Hepatocyte (in vitro differentiated cells): ENCODE results near the gene SCFD2. TPM values are rescaled to one million over a fixed set of nuclear protein-coding genes. Genes with fewer than 3 reads are reported as not detected.

Experiments
- DNase-seq: peaks from one replicate; pipeline ENCODE4 v3.0.0-alpha.2; 2016; ENCODE audit warnings: low spot score
- H2AFZ ChIP-seq: fragments of 200-600 bp; sonication (generic); 2 replicates; pipeline ENCODE4 v1.6.0; 2016; ENCODE audit warnings: antibody characterized with exemption, mild to moderate bottlenecking
- H3K27ac ChIP-seq: fragments of 200-600 bp; sonication (generic); 2 replicates; pipeline ENCODE4 v1.5.1; 2016; ENCODE audit warnings: mild to moderate bottlenecking
- H3K27me3 ChIP-seq: fragments of 200-600 bp; sonication (generic); 2 replicates; pipeline ENCODE4 v1.6.1; 2016
- H3K36me3 ChIP-seq: fragments of 200-600 bp; sonication (generic); replicated peaks from 2 replicates; pipeline ENCODE4 v1.5.1; 2016; ENCODE audit warnings: low read depth; ENCODE audit not compliant: insufficient read depth
- H3K4me1 ChIP-seq: fragments of 200-600 bp; sonication (generic); 2 replicates; pipeline ENCODE4 v1.5.1; 2016; ENCODE audit warnings: mild to moderate bottlenecking, moderate library complexity; ENCODE audit not compliant: insufficient read depth
- H3K4me2 ChIP-seq: fragments of 200-600 bp; sonication (generic); 2 replicates; pipeline ENCODE4 v1.6.0; 2016
- H3K4me3 ChIP-seq: fragments of 200-600 bp; sonication (generic); 2 replicates; pipeline ENCODE4 v1.5.1; 2016; ENCODE audit warnings: mild to moderate bottlenecking
- H3K79me2 ChIP-seq: fragments of 200-600 bp; sonication (generic); 2 replicates; pipeline ENCODE4 v1.6.0; 2017; ENCODE audit warnings: mild to moderate bottlenecking
- H3K9me2 ChIP-seq: fragments of 200-600 bp; sonication (generic); replicated peaks from 2 replicates; pipeline ENCODE4 v1.6.0; 2017; ENCODE audit warnings: mild to moderate bottlenecking; ENCODE audit not compliant: insufficient read depth
- H3K9me3 ChIP-seq: fragments of 200-600 bp; sonication (generic); 2 replicates; pipeline ENCODE4 v1.5.1; 2016; ENCODE audit warnings: low read depth, mild to moderate bottlenecking
- H4K20me1 ChIP-seq: fragments of 200-600 bp; sonication (generic); 2 replicates; pipeline ENCODE4 v1.6.0; 2016; ENCODE audit warnings: mild to moderate bottlenecking; ENCODE audit not compliant: insufficient read depth, poor library complexity, severe bottlenecking
- CTCF ChIP-seq: fragments of 200-600 bp; sonication (generic); IDR thresholded peaks from 2 replicates; pipeline ENCODE4 v1.5.1; 2016; ENCODE audit warnings: antibody characterized with exemption, mild to moderate bottlenecking; ENCODE audit not compliant: poor library complexity
- EZH2 ChIP-seq: fragments of 200-600 bp; sonication (generic); IDR thresholded peaks from 2 replicates; pipeline ENCODE4 v1.6.1; 2016; ENCODE audit warnings: antibody characterized with exemption, mild to moderate bottlenecking, borderline replicate concordance
- EZH2phosphoT487 ChIP-seq: fragments of 200-600 bp; sonication (generic); IDR thresholded peaks from one replicate; pipeline ENCODE4 v1.6.1; 2018; ENCODE audit warnings: antibody characterized with exemption, mild to moderate bottlenecking, low read depth, moderate library complexity; ENCODE audit not compliant: unreplicated experiment, severe bottlenecking
- WGBS: methylation state at CpG from one replicate; pipeline ENCODE4 v1.1.6; 2016; ENCODE audit warnings: low lambda C conversion rate; ENCODE audit errors: missing lambda C conversion rate; 5-methylcytosine and 5-hydroxymethylcytosine counted together
- polyA plus RNA-seq: library from polyadenylated mRNA; unstranded; fragments of >200 nt; fragmentation: Nextera tagmentation; extraction: Ambion mirVana; gene quantifications from 2 replicates; pipeline ENCODE4 v1.2.1, GENCODE V29; 2016
- total RNA-seq: library from RNA; depleted of rRNA; stranded (reverse); fragments of >200 nt; gene quantifications from 2 replicates; pipeline ENCODE4 v1.2.3, GENCODE V29; 2014

The SCFD2 gene
- total and polyA plus RNA-seq, 2 experiments from 2014 or later: 8.4 to 15.7 TPM

DNA sequence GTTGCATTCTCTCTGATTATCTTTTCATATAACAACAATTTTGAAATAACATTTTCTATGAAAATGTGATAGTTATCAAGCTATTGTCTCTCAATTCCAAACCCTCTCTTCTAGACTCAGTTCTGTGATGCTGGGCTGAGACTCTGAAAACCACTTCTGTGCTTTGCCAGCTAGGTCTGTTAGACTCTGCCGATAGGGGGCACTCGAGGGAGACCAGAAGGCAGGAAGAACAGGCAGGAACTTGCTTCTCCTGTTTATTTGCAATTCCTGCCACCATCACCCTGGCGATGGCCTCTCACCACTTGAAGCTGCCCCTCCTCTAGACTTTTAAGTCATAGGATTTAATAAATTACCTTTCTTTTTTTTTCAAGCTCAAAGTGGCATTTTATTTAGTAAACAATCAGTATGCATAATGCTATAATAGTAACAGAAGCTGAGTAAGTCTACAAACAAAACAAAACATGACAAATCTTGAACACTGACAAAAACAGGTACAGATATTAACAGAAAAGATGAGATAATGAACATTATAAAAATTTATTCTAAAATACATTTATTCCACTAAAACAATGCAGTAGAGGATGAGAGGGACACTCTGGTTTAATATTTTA, 454.1 kb downstream of the SCFD2 start:
- no peak overlapping the region for H3K4me3 ChIP-seq
- 18% methylated on average over 3 of the region's 3 CpGs for WGBS
- H3K27me3 ChIP-seq: no peaks in the 10 kb centered on the region
- H2AFZ ChIP-seq: no peak overlapping the region
- peak; percentile 82 for DNase-seq
- H3K79me2 ChIP-seq: no peaks in the 10 kb centered on the region
- H3K4me1 ChIP-seq: peaks cover 49% of the 10 kb centered on the region
- TF ChIP-seq EZH2: no peak
- TF ChIP-seq CTCF: peak; percentile 59
- TF ChIP-seq EZH2phosphoT487: no peak
- H3K4me2 ChIP-seq: no peak overlapping the region
- no peaks in the 10 kb centered on the region for H3K36me3 ChIP-seq
- H3K9me2 ChIP-seq: no peaks in the 10 kb centered on the region
- H4K20me1 ChIP-seq: no peaks in the 10 kb centered on the region
- no peaks in the 10 kb centered on the region for H3K9me3 ChIP-seq
- no peak overlapping the region for H3K27ac ChIP-seq

- H3K27ac ChIP-seq: no peak overlapping the region
- no peaks in the 10 kb centered on the region for H3K9me3 ChIP-seq
- no peak overlapping the region for H3K4me3 ChIP-seq
- H3K4me2 ChIP-seq: no peak overlapping the region
- H3K36me3 ChIP-seq: no peaks in the 10 kb centered on the region
- H3K9me2 ChIP-seq: no peaks in the 10 kb centered on the region
- peaks cover 39% of the 10 kb centered on the region for H3K4me1 ChIP-seq
- no peaks in the 10 kb centered on the region for H3K27me3 ChIP-seq
- no peak for DNase-seq
- no peaks in the 10 kb centered on the region for H4K20me1 ChIP-seq
- TF ChIP-seq EZH2phosphoT487: no peak
- no peak for TF ChIP-seq CTCF
- no peak for TF ChIP-seq EZH2
- no peak overlapping the region for H2AFZ ChIP-seq
- H3K79me2 ChIP-seq: no peaks in the 10 kb centered on the region
Observed at GRCh38 chr4:52910115-52910514, 455.7 kb downstream of the SCFD2 start.

- Histone ChIP-seq H3K27ac (no peak overlapping the region), H4K20me1 (no peaks in the 10 kb centered on the region), H3K36me3 (no peaks in the 10 kb centered on the region), H3K27me3 (no peaks in the 10 kb centered on the region), H3K79me2 (no peaks in the 10 kb centered on the region), H3K9me2 (no peaks in the 10 kb centered on the region), H2AFZ (no peak overlapping the region), H3K4me1 (peaks cover 13% of the 10 kb centered on the region), H3K9me3 (no peaks in the 10 kb centered on the region), H3K4me3 (no peak overlapping the region), H3K4me2 (no peak overlapping the region)
- DNase-seq: no peak
- WGBS: 81% methylated on average over 2 of the region's 2 CpGs
- TF ChIP-seq EZH2: no peak
Observed at GRCh38 chr4:52907510-52907909, 458.4 kb downstream of the SCFD2 start.

- no peak for TF ChIP-seq EZH2phosphoT487
- TF ChIP-seq CTCF: no peak
- no peaks in the 10 kb centered on the region for H3K9me3 ChIP-seq
- no peak for DNase-seq
- H3K36me3 ChIP-seq: no peaks in the 10 kb centered on the region
- no peaks in the 10 kb centered on the region for H4K20me1 ChIP-seq
- H3K4me2 ChIP-seq: no peak overlapping the region
- H3K27me3 ChIP-seq: no peaks in the 10 kb centered on the region
- no peak overlapping the region for H2AFZ ChIP-seq
- WGBS: 92% methylated on average over 4 of the region's 4 CpGs
- H3K4me3 ChIP-seq: no peak overlapping the region
- H3K9me2 ChIP-seq: no peaks in the 10 kb centered on the region
- no peaks in the 10 kb centered on the region for H3K79me2 ChIP-seq
- no peak overlapping the region for H3K27ac ChIP-seq
- peaks cover 6% of the 10 kb centered on the region for H3K4me1 ChIP-seq
Observed at GRCh38 chr4:52904421-52904820, 461.4 kb downstream of the SCFD2 start.
